Stimulated activated CD4-positive, alpha-beta T cell treated with anti-CD3 and anti-CD28 coated beads, Interleukin-4, amount 100 ng/mL, for 48 hours (primary cell): ENCODE results near the gene ANKS1B.

ENCODE experiments used
- DNase-seq, 2 donors: peaks; one replicate each; pipeline ENCODE4 v3.0.0-alpha.2; 2020; ENCODE audit warnings: low read depth in 2 of 2

The ANKS1B gene

GRCh38 chr12:99201906-99202645 is 782.7 kb downstream of the ANKS1B start:
- DNase-seq = no peak

GRCh38 chr12:99200711-99201384 is 783.9 kb downstream of the ANKS1B start:
- no peak for DNase-seq

- no peak for DNase-seq
Observed at GRCh38 chr12:99195474-99195873, 789.3 kb downstream of the ANKS1B start.

GRCh38 chr12:99192489-99192888 is 792.2 kb downstream of the ANKS1B start:
- no peak for DNase-seq

- DNase-seq = no peak
Observed at GRCh38 chr12:99176871-99177270, 807.9 kb downstream of the ANKS1B start.

GRCh38 chr12:99170461-99170860 is 814.3 kb downstream of the ANKS1B start:
- DNase-seq = no peak

- DNase-seq = no peak
Observed at GRCh38 chr12:99170037-99170436, 814.7 kb downstream of the ANKS1B start.

GRCh38 chr12:99157946-99158345 is 826.8 kb downstream of the ANKS1B start:
- no peak for DNase-seq

- no peak for DNase-seq
Observed at GRCh38 chr12:99154983-99155336, 829.8 kb downstream of the ANKS1B start.

- no peak for DNase-seq
Observed at GRCh38 chr12:99154216-99154982, 830.3 kb downstream of the ANKS1B start.

- DNase-seq = no peak
Observed at GRCh38 chr12:99153293-99153692, 831.4 kb downstream of the ANKS1B start.

GRCh38 chr12:99152337-99152736 is 832.4 kb downstream of the ANKS1B start:
- no peak for DNase-seq

GRCh38 chr12:99151744-99152143 is 833.0 kb downstream of the ANKS1B start:
- DNase-seq = no peak

- no peak for DNase-seq
Observed at GRCh38 chr12:99147130-99147529, 837.6 kb downstream of the ANKS1B start.

GRCh38 chr12:99146730-99147129 is 838.0 kb downstream of the ANKS1B start:
- DNase-seq = no peak

GRCh38 chr12:99146185-99146584 is 838.6 kb downstream of the ANKS1B start:
- no peak for DNase-seq

- DNase-seq = no peak
Observed at GRCh38 chr12:99142651-99143050, 842.1 kb downstream of the ANKS1B start.

GRCh38 chr12:99140017-99140720 is 844.6 kb downstream of the ANKS1B start:
- no peak for DNase-seq

GRCh38 chr12:99138393-99138792 is 846.3 kb downstream of the ANKS1B start:
- DNase-seq = no peak

- no peak for DNase-seq
Observed at GRCh38 chr12:99137124-99137855, 847.4 kb downstream of the ANKS1B start.

- no peak for DNase-seq
Observed at GRCh38 chr12:99136516-99136915, 848.2 kb downstream of the ANKS1B start.
